HepG2 (cell line): ENCODE results near the gene CLIC4. TPM values are rescaled to one million over a fixed set of nuclear protein-coding genes. Genes with fewer than 3 reads are reported as not detected.

Experiments used
- FOSL2 ChIP-seq: sonication (generic); formaldehyde crosslinking; IDR thresholded peaks from 2 replicates; pipeline ENCODE4 v1.4.0; 2020; ENCODE audit warnings: missing genetic modification reagents
- KAT2B ChIP-seq: fragments of 150-350 bp; IDR thresholded peaks from 2 replicates; pipeline ENCODE4 v1.6.1; 2014; ENCODE audit warnings: low read depth, low read length, borderline replicate concordance
- SATB2 ChIP-seq: sonication (generic); formaldehyde crosslinking; IDR thresholded peaks from 2 replicates; pipeline ENCODE4 v1.5.0; 2020; ENCODE audit warnings: missing genetic modification reagents
- SMAD9 ChIP-seq: sonication (generic); formaldehyde crosslinking; IDR thresholded peaks from 2 replicates; pipeline ENCODE4 v1.5.1; 2020; ENCODE audit warnings: mild to moderate bottlenecking, missing genetic modification reagents
- TAF15 ChIP-seq: fragments of 200-400 bp; formaldehyde crosslinking; IDR thresholded peaks from one replicate; pipeline ENCODE4 v1.6.1; 2018; ENCODE audit warnings: mild to moderate bottlenecking, low read depth, low read length; ENCODE audit not compliant: poor library complexity, severe bottlenecking
- TBL1XR1 ChIP-seq: fragments of 150-350 bp; IDR thresholded peaks from 2 replicates; pipeline ENCODE4 v1.6.1; 2014; ENCODE audit warnings: borderline replicate concordance, low read length; ENCODE audit not compliant: partially characterized antibody
- ZNF562 ChIP-seq: sonication (generic); formaldehyde crosslinking; IDR thresholded peaks from 2 replicates; pipeline ENCODE4 v1.8.0; 2022; ENCODE audit warnings: missing genetic modification reagents, borderline replicate concordance
- ZNF674 ChIP-seq: sonication (generic); formaldehyde crosslinking; IDR thresholded peaks from 2 replicates; pipeline ENCODE4 v1.5.0; 2020; ENCODE audit warnings: low read depth, mild to moderate bottlenecking, missing genetic modification reagents
- polyA plus RNA-seq, 8 experiments: library from polyadenylated mRNA; depleted of rRNA in 3 of 8; stranded (reverse) in 7 of 8; unstranded in 1 of 8; fragments of >200 nt; fragmentation: Illumina TruSeq in 4 of 8; extraction: Trizol in 4 of 8; gene quantifications; 2 replicates each; pipeline versions ENCODE4 v1.2.1 to v1.2.3, GENCODE V29; 2011 to 2016; ENCODE audit warnings: low read depth in 4 of 8, missing spikeins in 1 of 8, mixed read lengths in 1 of 8; ENCODE audit not compliant: insufficient read depth in 1 of 8
- total RNA-seq, 5 experiments: library from RNA; depleted of rRNA; stranded (reverse); fragments of >200 nt; fragmentation: Illumina TruSeq; extraction: Trizol; gene quantifications; 2 replicates each; pipeline ENCODE4 v1.2.3, GENCODE V29; 2016; ENCODE audit warnings: low read depth in 1 of 5
- TF ChIP-seq, protein P1 (sequence below): sonication (generic); formaldehyde crosslinking; IDR thresholded peaks from 2 replicates; pipeline ENCODE4 v1.8.0; 2022; ENCODE audit warnings: mild to moderate bottlenecking, missing genetic modification reagents
- TF ChIP-seq, protein P2 (sequence below): sonication (generic); formaldehyde crosslinking; IDR thresholded peaks from 2 replicates; pipeline ENCODE4 v1.4.0; 2020; ENCODE audit warnings: missing genetic modification reagents, borderline replicate concordance
- TF ChIP-seq, protein P3 (sequence below): sonication (generic); formaldehyde crosslinking; IDR thresholded peaks from 2 replicates; pipeline ENCODE4 v1.5.1; 2020; ENCODE audit warnings: mild to moderate bottlenecking, missing genetic modification reagents, moderate library complexity
- TF ChIP-seq, protein P4 (sequence below): sonication (generic); formaldehyde crosslinking; IDR thresholded peaks from 2 replicates; pipeline ENCODE4 v1.4.0; 2020; ENCODE audit warnings: missing genetic modification reagents
- TF ChIP-seq, protein P5 (sequence below): sonication (generic); formaldehyde crosslinking; IDR thresholded peaks from 2 replicates; pipeline ENCODE4 v1.4.0; 2020; ENCODE audit warnings: mild to moderate bottlenecking, missing genetic modification reagents

The CLIC4 gene
- total and polyA plus RNA-seq, 2 of the 13 experiments (the other 11 are each of a cell fraction or from before 2014, with no cell fraction given): 23.3 to 77.4 TPM

DNA sequence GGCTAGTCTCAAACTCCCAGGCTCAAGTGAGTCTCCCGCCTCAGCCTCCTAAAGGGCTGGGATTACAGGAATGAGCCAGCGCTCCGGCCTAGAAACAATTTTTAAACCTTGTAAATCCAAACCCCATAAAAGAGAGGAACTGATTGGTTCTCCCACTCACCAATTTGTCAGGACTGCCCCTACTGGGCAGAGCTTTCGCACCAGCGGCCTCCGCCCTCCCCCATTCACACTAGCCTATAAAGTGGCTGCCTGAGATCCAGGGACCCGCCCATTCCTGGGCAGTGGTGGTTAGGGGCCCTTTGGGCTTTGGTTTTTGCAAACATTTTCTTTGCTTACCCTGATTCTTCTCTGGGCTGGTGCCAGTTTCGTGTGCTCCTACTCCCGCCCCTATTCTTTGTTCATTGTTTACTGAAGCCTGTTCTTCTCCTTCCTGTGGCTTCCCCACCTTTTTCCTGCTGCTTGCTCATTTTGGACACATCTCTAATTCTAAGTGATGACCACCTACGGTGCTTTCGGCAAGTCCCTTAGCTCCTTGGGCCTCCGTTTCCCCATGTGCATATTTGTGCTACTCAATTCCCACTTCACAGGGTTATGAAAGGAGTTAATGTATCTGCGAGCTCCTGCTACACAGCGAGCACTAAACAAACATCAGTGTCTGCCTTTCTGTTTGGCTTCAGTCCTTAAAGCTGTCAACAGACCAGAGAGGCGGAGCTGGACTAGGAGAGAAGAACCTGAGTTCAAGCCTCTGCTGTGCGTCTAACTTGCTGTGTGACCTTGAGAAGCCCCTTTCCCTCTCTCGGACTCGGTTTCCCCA is 39.8 kb upstream of the CLIC4 start (continued):
- no peak for TF ChIP-seq FOSL2 (CRISPR knock-in tag)
- TF ChIP-seq, protein P1, sequence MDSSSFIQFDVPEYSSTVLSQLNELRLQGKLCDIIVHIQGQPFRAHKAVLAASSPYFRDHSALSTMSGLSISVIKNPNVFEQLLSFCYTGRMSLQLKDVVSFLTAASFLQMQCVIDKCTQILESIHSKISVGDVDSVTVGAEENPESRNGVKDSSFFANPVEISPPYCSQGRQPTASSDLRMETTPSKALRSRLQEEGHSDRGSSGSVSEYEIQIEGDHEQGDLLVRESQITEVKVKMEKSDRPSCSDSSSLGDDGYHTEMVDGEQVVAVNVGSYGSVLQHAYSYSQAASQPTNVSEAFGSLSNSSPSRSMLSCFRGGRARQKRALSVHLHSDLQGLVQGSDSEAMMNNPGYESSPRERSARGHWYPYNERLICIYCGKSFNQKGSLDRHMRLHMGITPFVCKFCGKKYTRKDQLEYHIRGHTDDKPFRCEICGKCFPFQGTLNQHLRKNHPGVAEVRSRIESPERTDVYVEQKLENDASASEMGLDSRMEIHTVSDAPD: 0 out of 2 replicates have a peak, but pooled peaks have one; percentile 44
- no peak for TF ChIP-seq TBL1XR1
- no peak for TF ChIP-seq ZNF674
- no peak for TF ChIP-seq SATB2
- TF ChIP-seq, protein P2, sequence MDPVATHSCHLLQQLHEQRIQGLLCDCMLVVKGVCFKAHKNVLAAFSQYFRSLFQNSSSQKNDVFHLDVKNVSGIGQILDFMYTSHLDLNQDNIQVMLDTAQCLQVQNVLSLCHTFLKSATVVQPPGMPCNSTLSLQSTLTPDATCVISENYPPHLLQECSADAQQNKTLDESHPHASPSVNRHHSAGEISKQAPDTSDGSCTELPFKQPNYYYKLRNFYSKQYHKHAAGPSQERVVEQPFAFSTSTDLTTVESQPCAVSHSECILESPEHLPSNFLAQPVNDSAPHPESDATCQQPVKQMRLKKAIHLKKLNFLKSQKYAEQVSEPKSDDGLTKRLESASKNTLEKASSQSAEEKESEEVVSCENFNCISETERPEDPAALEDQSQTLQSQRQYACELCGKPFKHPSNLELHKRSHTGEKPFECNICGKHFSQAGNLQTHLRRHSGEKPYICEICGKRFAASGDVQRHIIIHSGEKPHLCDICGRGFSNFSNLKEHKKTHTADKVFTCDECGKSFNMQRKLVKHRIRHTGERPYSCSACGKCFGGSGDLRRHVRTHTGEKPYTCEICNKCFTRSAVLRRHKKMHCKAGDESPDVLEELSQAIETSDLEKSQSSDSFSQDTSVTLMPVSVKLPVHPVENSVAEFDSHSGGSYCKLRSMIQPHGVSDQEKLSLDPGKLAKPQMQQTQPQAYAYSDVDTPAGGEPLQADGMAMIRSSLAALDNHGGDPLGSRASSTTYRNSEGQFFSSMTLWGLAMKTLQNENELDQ (CRISPR knock-in tag): no peak
- TF ChIP-seq SMAD9 (CRISPR knock-in tag): no peak
- TF ChIP-seq, protein P3, sequence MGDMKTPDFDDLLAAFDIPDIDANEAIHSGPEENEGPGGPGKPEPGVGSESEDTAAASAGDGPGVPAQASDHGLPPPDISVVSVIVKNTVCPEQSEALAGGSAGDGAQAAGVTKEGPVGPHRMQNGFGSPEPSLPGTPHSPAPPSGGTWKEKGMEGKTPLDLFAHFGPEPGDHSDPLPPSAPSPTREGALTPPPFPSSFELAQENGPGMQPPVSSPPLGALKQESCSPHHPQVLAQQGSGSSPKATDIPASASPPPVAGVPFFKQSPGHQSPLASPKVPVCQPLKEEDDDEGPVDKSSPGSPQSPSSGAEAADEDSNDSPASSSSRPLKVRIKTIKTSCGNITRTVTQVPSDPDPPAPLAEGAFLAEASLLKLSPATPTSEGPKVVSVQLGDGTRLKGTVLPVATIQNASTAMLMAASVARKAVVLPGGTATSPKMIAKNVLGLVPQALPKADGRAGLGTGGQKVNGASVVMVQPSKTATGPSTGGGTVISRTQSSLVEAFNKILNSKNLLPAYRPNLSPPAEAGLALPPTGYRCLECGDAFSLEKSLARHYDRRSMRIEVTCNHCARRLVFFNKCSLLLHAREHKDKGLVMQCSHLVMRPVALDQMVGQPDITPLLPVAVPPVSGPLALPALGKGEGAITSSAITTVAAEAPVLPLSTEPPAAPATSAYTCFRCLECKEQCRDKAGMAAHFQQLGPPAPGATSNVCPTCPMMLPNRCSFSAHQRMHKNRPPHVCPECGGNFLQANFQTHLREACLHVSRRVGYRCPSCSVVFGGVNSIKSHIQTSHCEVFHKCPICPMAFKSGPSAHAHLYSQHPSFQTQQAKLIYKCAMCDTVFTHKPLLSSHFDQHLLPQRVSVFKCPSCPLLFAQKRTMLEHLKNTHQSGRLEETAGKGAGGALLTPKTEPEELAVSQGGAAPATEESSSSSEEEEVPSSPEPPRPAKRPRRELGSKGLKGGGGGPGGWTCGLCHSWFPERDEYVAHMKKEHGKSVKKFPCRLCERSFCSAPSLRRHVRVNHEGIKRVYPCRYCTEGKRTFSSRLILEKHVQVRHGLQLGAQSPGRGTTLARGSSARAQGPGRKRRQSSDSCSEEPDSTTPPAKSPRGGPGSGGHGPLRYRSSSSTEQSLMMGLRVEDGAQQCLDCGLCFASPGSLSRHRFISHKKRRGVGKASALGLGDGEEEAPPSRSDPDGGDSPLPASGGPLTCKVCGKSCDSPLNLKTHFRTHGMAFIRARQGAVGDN (CRISPR knock-in tag): peak; percentile 50; the same call in 1 of the 2 replicates
- TF ChIP-seq, protein P4, sequence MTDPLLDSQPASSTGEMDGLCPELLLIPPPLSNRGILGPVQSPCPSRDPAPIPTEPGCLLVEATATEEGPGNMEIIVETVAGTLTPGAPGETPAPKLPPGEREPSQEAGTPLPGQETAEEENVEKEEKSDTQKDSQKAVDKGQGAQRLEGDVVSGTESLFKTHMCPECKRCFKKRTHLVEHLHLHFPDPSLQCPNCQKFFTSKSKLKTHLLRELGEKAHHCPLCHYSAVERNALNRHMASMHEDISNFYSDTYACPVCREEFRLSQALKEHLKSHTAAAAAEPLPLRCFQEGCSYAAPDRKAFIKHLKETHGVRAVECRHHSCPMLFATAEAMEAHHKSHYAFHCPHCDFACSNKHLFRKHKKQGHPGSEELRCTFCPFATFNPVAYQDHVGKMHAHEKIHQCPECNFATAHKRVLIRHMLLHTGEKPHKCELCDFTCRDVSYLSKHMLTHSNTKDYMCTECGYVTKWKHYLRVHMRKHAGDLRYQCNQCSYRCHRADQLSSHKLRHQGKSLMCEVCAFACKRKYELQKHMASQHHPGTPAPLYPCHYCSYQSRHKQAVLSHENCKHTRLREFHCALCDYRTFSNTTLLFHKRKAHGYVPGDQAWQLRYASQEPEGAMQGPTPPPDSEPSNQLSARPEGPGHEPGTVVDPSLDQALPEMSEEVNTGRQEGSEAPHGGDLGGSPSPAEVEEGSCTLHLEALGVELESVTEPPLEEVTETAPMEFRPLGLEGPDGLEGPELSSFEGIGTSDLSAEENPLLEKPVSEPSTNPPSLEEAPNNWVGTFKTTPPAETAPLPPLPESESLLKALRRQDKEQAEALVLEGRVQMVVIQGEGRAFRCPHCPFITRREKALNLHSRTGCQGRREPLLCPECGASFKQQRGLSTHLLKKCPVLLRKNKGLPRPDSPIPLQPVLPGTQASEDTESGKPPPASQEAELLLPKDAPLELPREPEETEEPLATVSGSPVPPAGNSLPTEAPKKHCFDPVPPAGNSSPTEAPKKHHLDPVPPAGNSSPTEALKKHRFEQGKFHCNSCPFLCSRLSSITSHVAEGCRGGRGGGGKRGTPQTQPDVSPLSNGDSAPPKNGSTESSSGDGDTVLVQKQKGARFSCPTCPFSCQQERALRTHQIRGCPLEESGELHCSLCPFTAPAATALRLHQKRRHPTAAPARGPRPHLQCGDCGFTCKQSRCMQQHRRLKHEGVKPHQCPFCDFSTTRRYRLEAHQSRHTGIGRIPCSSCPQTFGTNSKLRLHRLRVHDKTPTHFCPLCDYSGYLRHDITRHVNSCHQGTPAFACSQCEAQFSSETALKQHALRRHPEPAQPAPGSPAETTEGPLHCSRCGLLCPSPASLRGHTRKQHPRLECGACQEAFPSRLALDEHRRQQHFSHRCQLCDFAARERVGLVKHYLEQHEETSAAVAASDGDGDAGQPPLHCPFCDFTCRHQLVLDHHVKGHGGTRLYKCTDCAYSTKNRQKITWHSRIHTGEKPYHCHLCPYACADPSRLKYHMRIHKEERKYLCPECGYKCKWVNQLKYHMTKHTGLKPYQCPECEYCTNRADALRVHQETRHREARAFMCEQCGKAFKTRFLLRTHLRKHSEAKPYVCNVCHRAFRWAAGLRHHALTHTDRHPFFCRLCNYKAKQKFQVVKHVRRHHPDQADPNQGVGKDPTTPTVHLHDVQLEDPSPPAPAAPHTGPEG (CRISPR knock-in tag): no peak
- TF ChIP-seq, protein P5, sequence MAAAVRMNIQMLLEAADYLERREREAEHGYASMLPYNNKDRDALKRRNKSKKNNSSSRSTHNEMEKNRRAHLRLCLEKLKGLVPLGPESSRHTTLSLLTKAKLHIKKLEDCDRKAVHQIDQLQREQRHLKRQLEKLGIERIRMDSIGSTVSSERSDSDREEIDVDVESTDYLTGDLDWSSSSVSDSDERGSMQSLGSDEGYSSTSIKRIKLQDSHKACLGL (CRISPR knock-in tag): no peak
- no peak for TF ChIP-seq ZNF562 (CRISPR knock-in tag)
- no peak for TF ChIP-seq KAT2B
- no peak for TF ChIP-seq TAF15
